ENCODE data around the gene LNPEP.

LNPEP gene

DNA sequence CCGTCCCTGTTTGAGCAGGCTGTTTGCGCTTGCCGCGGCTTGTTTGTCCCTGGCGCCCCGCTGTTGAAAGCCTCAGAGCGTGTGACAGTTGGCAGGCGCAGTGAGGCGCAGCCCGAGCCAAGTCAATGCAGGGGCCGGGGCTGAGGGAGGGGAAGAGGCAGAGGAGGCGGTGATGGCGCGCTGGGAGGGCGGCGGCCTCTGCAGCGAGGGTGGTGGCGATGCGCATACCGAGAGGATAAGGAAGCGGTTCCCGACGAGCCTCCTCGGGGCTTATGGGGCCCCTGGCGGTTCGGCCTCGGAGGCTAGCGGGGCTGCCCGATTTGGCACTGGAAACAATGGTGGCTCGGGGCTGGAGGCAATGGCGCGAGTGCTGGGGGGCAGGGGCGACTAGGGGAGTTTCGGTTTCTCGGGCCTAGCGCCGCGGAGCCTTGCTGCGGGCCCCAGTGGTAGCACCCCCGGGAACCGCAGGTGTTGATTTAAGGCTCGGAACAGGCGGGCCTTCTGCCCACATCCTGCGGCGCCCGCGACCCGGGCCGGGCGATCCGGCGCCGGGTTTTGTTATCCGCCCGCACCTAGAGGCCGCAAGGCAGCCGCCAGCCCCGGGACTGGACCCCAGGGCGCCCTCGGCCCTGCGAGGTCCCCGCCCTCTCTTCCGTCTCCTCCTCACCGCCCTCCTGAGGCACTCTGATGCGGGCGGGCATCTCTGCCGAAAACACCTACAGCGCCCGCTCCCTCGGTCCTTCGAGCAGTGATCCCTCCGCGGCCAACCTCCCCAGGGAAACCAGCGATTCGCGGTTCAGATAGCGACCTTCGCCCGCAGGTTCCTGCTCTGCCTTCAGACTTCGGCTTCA is 947 bp upstream of the LNPEP start:
- Histone ChIP-seq H4K8ac (ENCODE audit: low read length) (peak overlapping the region; percentile 98), H3K14ac (ENCODE audit: low read length in 2 of 2) (peak overlapping the region; percentile 25 to 98), H2AK5ac (ENCODE audit: low read length, severe bottlenecking) (peak overlapping the region; percentile 16), H3K18ac (ENCODE audit: low read depth in 1 of 2, low read length in 2 of 2) (peak overlapping the region; percentile 98), H2BK12ac (ENCODE audit: low read length in 2 of 2) (peak overlapping the region; percentile 28 to 97), H2BK120ac (ENCODE audit: low read depth, low read length) (peak overlapping the region; percentile 90), H3K27me3 (ENCODE audit: control insufficient read depth in 1 of 2, insufficient read depth in 1 of 2, low read length in 2 of 2) (no peaks in the 10 kb centered on the region), H4K91ac (ENCODE audit: low read length) (peak overlapping the region; percentile 98), H3K4me1 (ENCODE audit: control insufficient read depth, insufficient read depth, low read depth, low read length) (peaks cover 1% of the 10 kb centered on the region), H2AFZ (ENCODE audit: low read depth, low read length) (peak overlapping the region; percentile 94), H3K36me3 (ENCODE audit: control insufficient read depth in 1 of 2, insufficient read depth in 2 of 2, low read depth in 1 of 2, low read length in 2 of 2) (no peaks in the 10 kb centered on the region), H3K4me3 (ENCODE audit: insufficient read depth in 1 of 2, low read depth in 1 of 2, low read length in 2 of 2) (peak overlapping the region; percentile 84 to 97), H3K9ac (ENCODE audit: low read length) (peak overlapping the region; percentile 95), H3K23ac (ENCODE audit: low read length in 2 of 2) (no peak overlapping the region), H3K4ac (ENCODE audit: low read depth in 1 of 2, low read length in 2 of 2) (peak overlapping the region; percentile 5 to 90), H2BK15ac (ENCODE audit: low read depth, poor library complexity, severe bottlenecking) (peak overlapping the region; percentile 95), H3K9me3 (ENCODE audit: control insufficient read depth, low read length) (no peaks in the 10 kb centered on the region), H3K4me2 (ENCODE audit: low read length, poor library complexity, severe bottlenecking) (peak overlapping the region; percentile 89), H3K27ac (ENCODE audit: low read length, poor library complexity, severe bottlenecking) (peak overlapping the region; percentile 100), H3K79me1 (replicated peaks; ENCODE audit: low read length, poor library complexity, severe bottlenecking) (peaks cover 10% of the 10 kb centered on the region), H2BK5ac (ENCODE audit: low read depth, low read length, poor library complexity, severe bottlenecking) (peak overlapping the region; percentile 95)
- WGBS: under 1% methylated on average over 79 of the region's 80 CpGs
- peak; percentile 96 for DNase-seq

DNA sequence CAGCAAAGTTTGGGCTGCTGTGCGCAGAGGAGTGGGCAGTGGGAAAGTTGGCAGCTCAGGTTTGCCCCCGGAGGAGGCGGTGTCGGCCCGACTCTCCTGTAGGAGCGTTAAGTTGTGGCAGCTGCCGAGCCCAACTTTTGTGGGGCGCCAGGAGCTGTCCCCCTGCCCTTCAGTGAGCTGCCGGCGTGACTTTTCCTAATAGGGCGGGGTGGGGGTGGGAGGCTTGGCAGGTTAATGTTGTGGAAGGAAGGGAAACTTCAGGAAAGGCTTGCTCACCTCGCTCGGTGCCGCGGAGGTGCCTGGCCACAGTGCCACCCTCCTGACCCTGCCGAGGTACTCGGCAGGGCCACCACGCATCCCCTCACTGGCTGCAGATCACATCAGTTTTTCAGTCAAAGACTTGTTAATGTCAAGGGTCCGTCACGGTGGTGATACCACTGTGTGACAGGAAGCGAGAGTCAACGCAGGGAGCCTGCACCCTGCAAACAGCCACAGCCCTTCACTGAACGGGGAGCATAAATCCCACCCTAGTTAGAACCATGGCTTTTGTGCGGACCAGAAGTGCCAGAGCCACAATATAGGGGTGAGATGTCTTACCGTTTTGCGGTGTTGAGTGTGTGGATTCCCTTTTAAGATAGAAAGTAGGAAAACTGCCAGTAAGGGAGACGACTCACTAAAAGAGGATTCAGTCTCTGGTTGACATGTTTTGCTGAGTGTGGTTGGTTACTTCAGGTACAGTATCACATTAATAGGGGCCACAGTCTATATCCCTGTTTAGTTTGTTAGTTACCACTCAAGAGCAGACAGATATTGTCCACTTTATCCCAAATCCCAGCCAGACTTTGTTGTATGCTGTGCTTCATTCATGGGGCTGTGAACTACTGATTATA is 796 bp downstream of the LNPEP start:
- 1% methylated on average over 26 of the region's 27 CpGs for WGBS
- peak overlapping the region; percentile 7 for H2BK15ac ChIP-seq (ENCODE audit: low read depth, poor library complexity, severe bottlenecking)

DNA sequence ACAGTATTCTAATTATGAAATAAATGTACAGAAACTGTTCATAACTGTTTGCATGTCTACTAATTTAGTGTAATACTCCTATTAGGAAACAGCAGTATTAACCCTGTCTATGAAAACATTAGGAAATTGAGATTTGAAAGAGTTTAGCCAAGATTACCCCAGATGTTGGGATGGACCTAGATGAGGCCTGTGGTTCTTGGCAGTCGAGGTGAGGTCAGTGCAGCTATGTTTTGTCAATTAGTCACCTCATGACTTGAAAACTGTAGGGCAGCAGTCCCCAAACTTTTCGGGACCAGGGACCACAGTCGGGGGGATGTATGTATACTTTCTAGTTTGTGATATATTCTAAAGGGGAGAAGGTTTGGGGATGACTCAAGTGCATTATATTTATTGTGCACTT is 4.7 kb downstream of the LNPEP start:
- Histone ChIP-seq H3K14ac (ENCODE audit: low read length in 2 of 2) (no peak overlapping the region), H3K27ac (ENCODE audit: low read length, poor library complexity, severe bottlenecking) (no peak overlapping the region), H2BK15ac (ENCODE audit: low read depth, poor library complexity, severe bottlenecking) (no peak overlapping the region), H3K9ac (ENCODE audit: low read length) (no peak overlapping the region), H3K23ac (ENCODE audit: low read length in 2 of 2) (no peak overlapping the region), H3K36me3 (ENCODE audit: control insufficient read depth in 1 of 2, insufficient read depth in 2 of 2, low read depth in 1 of 2, low read length in 2 of 2) (no peaks in the 10 kb centered on the region), H3K4me1 (ENCODE audit: control insufficient read depth, insufficient read depth, low read depth, low read length) (peaks cover 11% of the 10 kb centered on the region), H3K27me3 (ENCODE audit: control insufficient read depth in 1 of 2, insufficient read depth in 1 of 2, low read length in 2 of 2) (no peaks in the 10 kb centered on the region), H3K79me1 (replicated peaks; ENCODE audit: low read length, poor library complexity, severe bottlenecking) (no peaks in the 10 kb centered on the region), H2AK5ac (ENCODE audit: low read length, severe bottlenecking) (no peak overlapping the region), H2BK120ac (ENCODE audit: low read depth, low read length) (no peak overlapping the region), H3K4me2 (ENCODE audit: low read length, poor library complexity, severe bottlenecking) (no peak overlapping the region), H2AFZ (ENCODE audit: low read depth, low read length) (no peak overlapping the region), H2BK5ac (ENCODE audit: low read depth, low read length, poor library complexity, severe bottlenecking) (no peak overlapping the region), H3K4me3 (ENCODE audit: insufficient read depth in 1 of 2, low read depth in 1 of 2, low read length in 2 of 2) (no peak overlapping the region), H2BK12ac (ENCODE audit: low read length in 2 of 2) (no peak overlapping the region), H3K9me3 (ENCODE audit: control insufficient read depth, low read length) (no peaks in the 10 kb centered on the region), H3K4ac (ENCODE audit: low read depth in 1 of 2, low read length in 2 of 2) (no peak overlapping the region), H4K8ac (ENCODE audit: low read length) (no peak overlapping the region), H4K91ac (ENCODE audit: low read length) (no peak overlapping the region), H3K18ac (ENCODE audit: low read depth in 1 of 2, low read length in 2 of 2) (no peak overlapping the region)
- 78% methylated on average over 2 of the region's 3 CpGs for WGBS
- DNase-seq: no peak

More for the DNA sequence above, 796 bp downstream of the LNPEP start:
- Histone ChIP-seq H3K36me3 (ENCODE audit: control insufficient read depth in 1 of 2, insufficient read depth in 2 of 2, low read depth in 1 of 2, low read length in 2 of 2) (no peaks in the 10 kb centered on the region), H4K8ac (ENCODE audit: low read length) (no peak overlapping the region), H3K4me1 (ENCODE audit: control insufficient read depth, insufficient read depth, low read depth, low read length) (peaks cover 6% of the 10 kb centered on the region), H3K9me3 (ENCODE audit: control insufficient read depth, low read length) (no peaks in the 10 kb centered on the region), H2BK120ac (ENCODE audit: low read depth, low read length) (peak overlapping the region; percentile 82), H3K23ac (ENCODE audit: low read length in 2 of 2) (peak overlapping the region in 1 of 2 experiments; percentile 2), H3K9ac (ENCODE audit: low read length) (peak overlapping the region; percentile 95), H2AFZ (ENCODE audit: low read depth, low read length) (no peak overlapping the region), H3K4ac (ENCODE audit: low read depth in 1 of 2, low read length in 2 of 2) (peak overlapping the region in 1 of 2 experiments; percentile 3), H3K14ac (ENCODE audit: low read length in 2 of 2) (no peak overlapping the region), H2BK12ac (ENCODE audit: low read length in 2 of 2) (peak overlapping the region in 1 of 2 experiments; percentile 89), H3K27me3 (ENCODE audit: control insufficient read depth in 1 of 2, insufficient read depth in 1 of 2, low read length in 2 of 2) (no peaks in the 10 kb centered on the region), H3K79me1 (replicated peaks; ENCODE audit: low read length, poor library complexity, severe bottlenecking) (peaks cover 2% of the 10 kb centered on the region), H4K91ac (ENCODE audit: low read length) (peak overlapping the region; percentile 94), H3K4me2 (ENCODE audit: low read length, poor library complexity, severe bottlenecking) (peak overlapping the region; percentile 34), H2AK5ac (ENCODE audit: low read length, severe bottlenecking) (no peak overlapping the region), H3K4me3 (ENCODE audit: insufficient read depth in 1 of 2, low read depth in 1 of 2, low read length in 2 of 2) (peak overlapping the region; percentile 84 to 97), H3K18ac (ENCODE audit: low read depth in 1 of 2, low read length in 2 of 2) (peak overlapping the region; percentile 75 to 93), H2BK5ac (ENCODE audit: low read depth, low read length, poor library complexity, severe bottlenecking) (peak overlapping the region; percentile 84), H3K27ac (ENCODE audit: low read length, poor library complexity, severe bottlenecking) (peak overlapping the region; percentile 58)
- peak; percentile 43 for DNase-seq

DNA sequence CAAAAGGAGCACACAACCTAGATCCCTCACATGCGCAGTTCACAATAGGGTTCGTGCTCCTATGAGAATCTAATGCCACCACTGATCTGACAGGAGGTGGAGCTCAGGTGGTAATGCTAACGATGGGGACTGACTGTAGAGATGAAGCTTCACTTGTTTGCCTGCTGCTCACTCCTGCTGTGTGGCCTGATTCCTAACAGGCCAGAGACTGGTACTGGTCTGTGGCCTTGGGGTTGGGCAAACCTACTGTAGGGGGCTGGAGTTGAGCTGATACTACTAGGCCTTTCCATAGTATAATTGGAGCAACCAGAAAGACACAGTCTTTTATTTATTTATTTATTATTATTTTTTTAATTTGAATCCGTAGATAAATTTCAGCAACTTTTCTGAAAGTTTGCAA is 5.3 kb downstream of the LNPEP start:
- DNase-seq: no peak
- Histone ChIP-seq H3K14ac (ENCODE audit: low read length in 2 of 2) (peak overlapping the region in 1 of 2 experiments; percentile 53), H2BK12ac (ENCODE audit: low read length in 2 of 2) (no peak overlapping the region), H4K8ac (ENCODE audit: low read length) (no peak overlapping the region), H3K9ac (ENCODE audit: low read length) (no peak overlapping the region), H4K91ac (ENCODE audit: low read length) (no peak overlapping the region), H3K23ac (ENCODE audit: low read length in 2 of 2) (no peak overlapping the region), H3K36me3 (ENCODE audit: control insufficient read depth in 1 of 2, insufficient read depth in 2 of 2, low read depth in 1 of 2, low read length in 2 of 2) (no peaks in the 10 kb centered on the region), H3K4me1 (ENCODE audit: control insufficient read depth, insufficient read depth, low read depth, low read length) (peaks cover 11% of the 10 kb centered on the region), H2BK15ac (ENCODE audit: low read depth, poor library complexity, severe bottlenecking) (no peak overlapping the region), H3K4ac (ENCODE audit: low read depth in 1 of 2, low read length in 2 of 2) (no peak overlapping the region), H3K27me3 (ENCODE audit: control insufficient read depth in 1 of 2, insufficient read depth in 1 of 2, low read length in 2 of 2) (no peaks in the 10 kb centered on the region), H2AK5ac (ENCODE audit: low read length, severe bottlenecking) (peak overlapping the region; percentile 21), H3K18ac (ENCODE audit: low read depth in 1 of 2, low read length in 2 of 2) (no peak overlapping the region), H2BK120ac (ENCODE audit: low read depth, low read length) (no peak overlapping the region), H2BK5ac (ENCODE audit: low read depth, low read length, poor library complexity, severe bottlenecking) (no peak overlapping the region), H2AFZ (ENCODE audit: low read depth, low read length) (no peak overlapping the region), H3K4me2 (ENCODE audit: low read length, poor library complexity, severe bottlenecking) (no peak overlapping the region), H3K4me3 (ENCODE audit: insufficient read depth in 1 of 2, low read depth in 1 of 2, low read length in 2 of 2) (no peak overlapping the region), H3K79me1 (replicated peaks; ENCODE audit: low read length, poor library complexity, severe bottlenecking) (no peaks in the 10 kb centered on the region), H3K9me3 (ENCODE audit: control insufficient read depth, low read length) (no peaks in the 10 kb centered on the region), H3K27ac (ENCODE audit: low read length, poor library complexity, severe bottlenecking) (peak overlapping the region; percentile 3)
- WGBS: 90% methylated on average over 4 of the region's 4 CpGs

Measured in mesenchymal stem cell (in vitro differentiated cells and primary cell).